SU-DHL-6 (cell line): ENCODE results near the gene GORASP1.

Experiments used
- H2AFZ ChIP-seq: fragments of 200-600 bp; sonication (generic); 2 replicates; pipeline ENCODE4 v1.6.1; 2014; ENCODE audit warnings: low read depth, mild to moderate bottlenecking, moderate library complexity, mixed read lengths, antibody characterized with exemption, low read length; ENCODE audit not compliant: severe bottlenecking
- H3F3A ChIP-seq: fragments of 200-600 bp; shearing (Covaris generic); 2 replicates; pipeline ENCODE4 v1.6.0; 2016; ENCODE audit warnings: antibody characterized with exemption, mild to moderate bottlenecking; ENCODE audit not compliant: insufficient read depth
- H3K27ac ChIP-seq: fragments of 200-600 bp; sonication (generic); 2 replicates; pipeline ENCODE4 v1.5.1; 2016; ENCODE audit warnings: low read depth, mild to moderate bottlenecking, low read length, moderate library complexity, mixed read lengths
- H3K27me3 ChIP-seq: fragments of 200-600 bp; sonication (generic), shearing (Covaris generic); 2 replicates; pipeline ENCODE4 v1.6.0; 2014; ENCODE audit warnings: mild to moderate bottlenecking, low read length
- H3K36me3 ChIP-seq: fragments of 200-600 bp; sonication (generic); 2 replicates; pipeline ENCODE4 v1.6.1; 2014; ENCODE audit warnings: mild to moderate bottlenecking, low read length, mixed read lengths
- H3K4me2 ChIP-seq: fragments of 300-600, 200-600 bp; shearing (Covaris generic), sonication (generic); 2 replicates; pipeline ENCODE4 v1.6.0; 2014; ENCODE audit warnings: low read length, low read depth, mild to moderate bottlenecking; ENCODE audit not compliant: poor library complexity, severe bottlenecking
- H3K4me3 ChIP-seq: fragments of 200-600 bp; sonication (generic); 2 replicates; pipeline ENCODE4 v1.5.1; 2014; ENCODE audit warnings: antibody characterized with exemption, low read length, mild to moderate bottlenecking, mixed read lengths; ENCODE audit not compliant: insufficient read depth, poor library complexity, severe bottlenecking
- H3K79me2 ChIP-seq: fragments of 200-600 bp; sonication (generic); 2 replicates; pipeline ENCODE4 v1.6.1; 2014; ENCODE audit warnings: mild to moderate bottlenecking, low read length, moderate library complexity; ENCODE audit not compliant: insufficient read depth
- H3K9ac ChIP-seq: fragments of 200-600 bp; sonication (generic); 2 replicates; pipeline ENCODE4 v1.7.0; 2014; ENCODE audit warnings: mild to moderate bottlenecking, low read length
- H3K9me2 ChIP-seq: fragments of 200-600 bp; sonication (generic); replicated peaks from 2 replicates; pipeline ENCODE4 v1.6.1; 2014; ENCODE audit warnings: low read length; ENCODE audit not compliant: insufficient read depth
- H3K9me3 ChIP-seq: fragments of 200-600 bp; sonication (generic); 2 replicates; pipeline ENCODE4 v1.6.1; 2014; ENCODE audit warnings: low read length, mixed read lengths; ENCODE audit not compliant: insufficient read depth
- H4K20me1 ChIP-seq: fragments of 200-600 bp; sonication (generic); 2 replicates; pipeline ENCODE4 v1.6.1; 2014; ENCODE audit warnings: low read depth, mild to moderate bottlenecking, antibody characterized with exemption, low read length, moderate library complexity, mixed read lengths
- EZH2phosphoT487 ChIP-seq: fragments of 200-600 bp; sonication (generic), shearing (Covaris generic); conservative IDR thresholded peaks from 2 replicates; pipeline ENCODE4 v1.6.1; 2018; ENCODE audit warnings: mild to moderate bottlenecking, antibody characterized with exemption, low read length, moderate library complexity, mixed read lengths
- TF ChIP-seq, protein P1 (sequence below): fragments of 200-600 bp; sonication (generic); IDR thresholded peaks from one replicate; pipeline ENCODE4 v1.5.1; 2017; ENCODE audit warnings: antibody characterized with exemption, mild to moderate bottlenecking, low read length, moderate library complexity; ENCODE audit not compliant: insufficient read depth, poor library complexity, severe bottlenecking

The GORASP1 gene

DNA sequence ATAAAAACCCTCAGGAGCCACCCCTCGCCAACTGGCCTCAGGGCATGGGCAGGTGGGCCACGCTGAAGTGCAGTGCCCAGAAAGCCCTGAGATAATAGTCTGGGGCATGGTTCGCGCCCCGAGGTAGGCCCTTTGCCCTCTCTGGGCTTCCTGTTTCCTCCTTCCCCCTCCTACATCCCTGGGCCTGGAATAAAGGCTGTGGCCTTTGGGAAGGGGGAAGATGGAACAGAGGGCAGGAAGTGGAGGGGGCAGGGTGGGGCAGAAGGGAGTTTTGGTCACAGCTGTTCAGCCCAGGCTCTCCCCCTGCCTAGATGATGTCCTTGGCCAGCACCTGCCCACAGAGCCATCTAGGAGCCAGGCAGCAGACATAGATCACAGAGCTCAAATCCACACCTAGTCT is 34.6 kb upstream of the GORASP1 start:
- Histone ChIP-seq H3K9me2 (no peaks in the 10 kb centered on the region), H3K79me2 (no peaks in the 10 kb centered on the region), H3K4me3 (no peak overlapping the region), H2AFZ (no peak overlapping the region), H3K27me3 (no peaks in the 10 kb centered on the region), H3K27ac (no peak overlapping the region), H3K9me3 (no peaks in the 10 kb centered on the region), H3K9ac (no peak overlapping the region), H4K20me1 (no peaks in the 10 kb centered on the region), H3K4me2 (no peak overlapping the region), H3F3A (no peaks in the 10 kb centered on the region), H3K36me3 (no peaks in the 10 kb centered on the region)
- TF ChIP-seq EZH2phosphoT487: no peak

DNA sequence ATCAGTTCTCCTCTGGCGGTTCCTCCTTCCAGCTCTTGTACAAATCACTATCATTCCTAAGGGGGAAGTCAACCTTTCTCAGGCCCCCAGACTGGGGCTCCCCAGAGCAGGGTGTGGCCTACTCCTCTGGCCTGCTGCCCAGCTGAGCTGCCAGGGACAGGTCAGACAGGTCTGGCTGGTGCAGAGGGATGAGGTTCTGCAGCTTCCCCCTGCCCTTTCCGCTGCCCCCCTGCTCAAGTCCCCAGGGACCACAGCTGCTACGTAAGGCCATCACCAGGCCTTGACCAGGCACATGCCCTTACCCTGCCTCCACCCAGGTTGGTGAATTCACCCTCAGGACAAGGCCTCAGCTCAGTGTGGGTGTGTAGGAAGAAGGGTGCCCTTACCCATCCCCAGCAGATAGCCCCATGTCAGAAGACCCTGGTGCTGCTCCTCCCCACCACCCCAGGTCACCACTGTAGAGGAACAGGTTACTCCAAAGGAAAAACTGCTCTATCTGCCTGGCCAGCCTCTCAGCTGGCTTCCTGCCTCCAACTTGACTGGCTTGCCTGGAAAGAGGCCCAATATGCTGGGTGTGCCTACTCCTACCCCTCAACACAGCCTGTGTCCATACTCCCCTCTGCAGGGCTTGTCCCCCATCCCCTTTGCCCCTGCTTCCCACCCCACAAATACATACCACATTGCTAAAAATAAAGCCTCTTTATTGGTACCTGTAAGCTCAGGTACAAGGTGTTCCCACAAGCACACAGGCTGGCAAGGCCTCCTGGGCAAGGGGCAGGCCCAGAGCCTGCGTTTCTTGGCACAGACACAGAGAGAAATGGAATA is 34.0 kb upstream of the GORASP1 start:
- no peak overlapping the region for H3K27ac ChIP-seq
- H3K4me3 ChIP-seq: no peak overlapping the region
- no peaks in the 10 kb centered on the region for H4K20me1 ChIP-seq
- no peaks in the 10 kb centered on the region for H3K79me2 ChIP-seq
- no peaks in the 10 kb centered on the region for H3K36me3 ChIP-seq
- no peak overlapping the region for H2AFZ ChIP-seq
- H3K9ac ChIP-seq: no peak overlapping the region
- H3K9me2 ChIP-seq: no peaks in the 10 kb centered on the region
- no peak for TF ChIP-seq EZH2phosphoT487
- TF ChIP-seq, protein P1, sequence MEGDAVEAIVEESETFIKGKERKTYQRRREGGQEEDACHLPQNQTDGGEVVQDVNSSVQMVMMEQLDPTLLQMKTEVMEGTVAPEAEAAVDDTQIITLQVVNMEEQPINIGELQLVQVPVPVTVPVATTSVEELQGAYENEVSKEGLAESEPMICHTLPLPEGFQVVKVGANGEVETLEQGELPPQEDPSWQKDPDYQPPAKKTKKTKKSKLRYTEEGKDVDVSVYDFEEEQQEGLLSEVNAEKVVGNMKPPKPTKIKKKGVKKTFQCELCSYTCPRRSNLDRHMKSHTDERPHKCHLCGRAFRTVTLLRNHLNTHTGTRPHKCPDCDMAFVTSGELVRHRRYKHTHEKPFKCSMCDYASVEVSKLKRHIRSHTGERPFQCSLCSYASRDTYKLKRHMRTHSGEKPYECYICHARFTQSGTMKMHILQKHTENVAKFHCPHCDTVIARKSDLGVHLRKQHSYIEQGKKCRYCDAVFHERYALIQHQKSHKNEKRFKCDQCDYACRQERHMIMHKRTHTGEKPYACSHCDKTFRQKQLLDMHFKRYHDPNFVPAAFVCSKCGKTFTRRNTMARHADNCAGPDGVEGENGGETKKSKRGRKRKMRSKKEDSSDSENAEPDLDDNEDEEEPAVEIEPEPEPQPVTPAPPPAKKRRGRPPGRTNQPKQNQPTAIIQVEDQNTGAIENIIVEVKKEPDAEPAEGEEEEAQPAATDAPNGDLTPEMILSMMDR: no peak
- no peaks in the 10 kb centered on the region for H3K27me3 ChIP-seq
- H3F3A ChIP-seq: no peaks in the 10 kb centered on the region
- no peaks in the 10 kb centered on the region for H3K9me3 ChIP-seq
- H3K4me2 ChIP-seq: no peak overlapping the region

DNA sequence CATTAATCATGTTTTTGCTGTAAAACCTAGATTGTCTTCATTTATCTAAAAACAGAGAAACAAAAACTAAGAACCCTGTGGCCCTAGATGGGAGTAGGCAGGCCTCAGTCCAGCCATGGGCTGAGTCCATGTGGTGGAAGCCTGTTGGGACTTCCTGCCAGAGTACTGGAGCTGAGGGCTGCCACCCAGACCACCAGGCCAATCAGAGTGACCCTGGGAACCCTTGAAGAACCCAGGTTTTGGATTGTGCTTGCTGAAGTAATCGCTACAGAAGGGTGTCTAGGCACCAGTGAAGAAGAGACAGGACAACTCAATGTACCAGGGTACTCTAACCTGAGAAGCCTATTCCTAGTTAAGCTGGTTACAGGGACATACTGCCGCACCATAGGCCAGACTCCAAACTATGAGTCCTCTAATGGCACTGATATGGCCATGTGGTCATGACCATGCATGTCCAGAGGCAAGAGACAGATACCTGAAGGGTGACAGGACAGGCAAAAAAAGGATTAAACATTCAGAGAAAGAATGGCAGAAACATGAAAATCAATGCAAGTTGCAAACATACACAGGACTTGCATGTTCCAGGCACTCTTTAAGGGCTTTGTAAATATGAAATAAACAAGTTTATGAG is 33.0 kb upstream of the GORASP1 start:
- Histone ChIP-seq H3F3A (no peaks in the 10 kb centered on the region), H3K36me3 (no peaks in the 10 kb centered on the region), H3K79me2 (no peaks in the 10 kb centered on the region), H3K4me2 (no peak overlapping the region), H2AFZ (no peak overlapping the region), H3K4me3 (no peak overlapping the region), H3K9me3 (no peaks in the 10 kb centered on the region), H3K9ac (no peak overlapping the region), H3K9me2 (no peaks in the 10 kb centered on the region), H4K20me1 (no peaks in the 10 kb centered on the region), H3K27ac (no peak overlapping the region), H3K27me3 (no peaks in the 10 kb centered on the region)
- no peak for TF ChIP-seq EZH2phosphoT487
- TF ChIP-seq, protein P1: no peak

DNA sequence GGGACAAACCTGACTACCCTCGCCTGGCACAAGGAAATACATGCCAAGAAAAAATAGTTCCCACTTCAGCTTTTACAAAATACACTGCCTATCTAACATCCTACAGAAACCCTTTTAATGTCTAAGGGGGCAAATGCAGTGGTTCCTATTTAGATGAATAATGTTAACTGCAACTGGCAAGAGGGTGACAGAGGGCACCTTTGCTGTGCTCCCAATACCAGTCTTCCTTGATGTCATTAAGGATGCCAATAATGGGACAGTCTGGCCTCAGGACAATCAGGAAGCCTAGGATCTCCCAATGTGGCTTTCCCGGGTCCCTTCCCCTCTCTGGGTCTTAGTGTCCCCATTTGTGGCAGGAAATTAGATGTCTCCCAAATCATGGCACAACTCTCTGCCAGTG is 32.0 kb upstream of the GORASP1 start:
- Histone ChIP-seq H2AFZ (no peak overlapping the region), H3K79me2 (no peaks in the 10 kb centered on the region), H3K9me3 (no peaks in the 10 kb centered on the region), H3K27ac (no peak overlapping the region), H3K9ac (no peak overlapping the region), H3K27me3 (no peaks in the 10 kb centered on the region), H3K36me3 (no peaks in the 10 kb centered on the region), H4K20me1 (no peaks in the 10 kb centered on the region), H3K9me2 (no peaks in the 10 kb centered on the region), H3K4me3 (no peak overlapping the region), H3K4me2 (no peak overlapping the region), H3F3A (no peaks in the 10 kb centered on the region)
- TF ChIP-seq EZH2phosphoT487: no peak
- TF ChIP-seq, protein P1: no peak
